ENCODE data around the gene CHST15.

The CHST15 gene

DNA sequence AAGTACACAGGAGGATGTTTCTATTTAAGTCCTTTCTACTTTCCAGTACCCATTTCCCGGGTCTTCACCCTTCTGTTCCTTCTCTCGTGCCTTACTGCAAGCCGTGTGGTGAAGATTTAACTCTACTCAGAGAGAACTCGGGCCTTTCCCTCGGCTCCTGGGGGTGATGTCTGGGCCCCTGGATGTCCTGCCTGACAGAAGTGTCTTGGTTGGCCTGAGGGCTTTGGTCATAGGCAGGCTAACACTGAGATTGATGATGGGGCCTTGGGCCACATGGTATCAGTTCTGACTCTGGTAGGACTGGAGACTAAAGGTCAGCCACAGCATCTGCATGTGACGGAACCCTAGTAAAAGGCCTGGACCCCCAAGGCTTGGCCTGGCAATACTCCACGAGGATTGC, 80.4 kb downstream of the CHST15 start:
- TF ChIP-seq GATA3 (IDR thresholded peaks at IDR 0.05; ENCODE audit: low read depth, low read length): no peak
- TF ChIP-seq GATA2 (IDR thresholded peaks at IDR 0.05; ENCODE audit: low read depth, low read length): no peak

DNA sequence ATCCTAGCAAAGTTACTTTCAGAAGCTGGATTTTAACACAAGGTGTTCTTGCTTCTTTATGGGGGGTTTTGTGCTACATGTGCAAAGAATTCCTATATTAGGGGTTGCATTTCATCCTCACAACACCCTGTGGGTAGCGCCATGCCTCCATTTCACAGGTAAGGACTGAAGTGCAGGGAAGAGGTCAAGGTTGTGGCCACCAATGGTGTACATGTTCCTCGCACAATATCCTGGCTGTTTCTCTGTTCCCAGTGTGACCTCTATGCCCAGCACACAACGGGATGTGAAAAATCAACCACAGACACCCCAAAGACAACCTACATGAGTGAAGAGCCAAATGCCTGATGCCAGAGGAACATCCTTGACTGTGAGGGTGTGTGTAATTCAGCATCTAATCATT, 80.8 kb downstream of the CHST15 start:
- TF ChIP-seq GATA3 (IDR thresholded peaks at IDR 0.05; ENCODE audit: low read depth, low read length) (no peak), GATA2 (IDR thresholded peaks at IDR 0.05; ENCODE audit: low read depth, low read length) (no peak)

DNA sequence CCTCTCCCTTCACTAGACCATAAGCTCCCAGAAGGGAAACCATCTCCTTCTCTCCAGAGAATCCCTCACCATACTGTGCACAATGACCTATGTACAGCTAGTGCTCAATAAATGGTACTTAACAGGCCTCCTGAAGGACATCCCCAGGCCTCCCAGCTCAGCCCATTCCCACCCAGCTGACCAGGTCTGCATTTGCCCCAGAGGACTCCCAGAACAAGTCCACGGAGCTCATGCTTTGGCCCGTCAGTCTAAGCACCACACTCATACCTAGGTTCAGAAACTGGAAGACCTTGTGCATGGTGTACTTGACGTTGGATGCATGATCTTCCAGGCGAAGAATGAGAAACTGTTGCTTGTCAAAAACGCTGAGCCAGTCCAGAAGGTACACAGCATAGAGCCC, 81.3 kb downstream of the CHST15 start:
- TF ChIP-seq GATA3 (IDR thresholded peaks at IDR 0.05; ENCODE audit: low read depth, low read length) (no peak), GATA2 (IDR thresholded peaks at IDR 0.05; ENCODE audit: low read depth, low read length) (no peak)

DNA sequence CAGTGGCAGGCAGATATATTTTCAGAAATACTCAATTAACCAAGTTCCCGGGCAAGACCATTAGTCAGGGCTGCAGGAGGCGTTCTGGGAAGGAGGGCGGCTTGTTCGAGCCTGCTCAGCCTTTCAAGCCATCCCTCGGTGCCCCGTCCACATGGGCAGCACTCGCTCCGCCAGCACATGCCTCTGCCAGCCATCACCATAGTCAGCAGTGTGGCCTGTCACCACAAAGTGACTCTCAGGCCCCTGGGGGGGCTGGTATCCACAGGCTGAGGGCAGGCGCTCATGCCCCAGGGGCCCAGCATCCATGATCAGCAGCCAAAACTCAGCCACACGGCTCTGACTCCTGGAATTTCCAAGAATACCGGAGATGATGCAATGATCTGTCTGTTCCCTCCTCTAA, 81.9 kb downstream of the CHST15 start:
- TF ChIP-seq GATA3 (IDR thresholded peaks at IDR 0.05; ENCODE audit: low read depth, low read length): no peak
- TF ChIP-seq GATA2 (IDR thresholded peaks at IDR 0.05; ENCODE audit: low read depth, low read length): no peak

DNA sequence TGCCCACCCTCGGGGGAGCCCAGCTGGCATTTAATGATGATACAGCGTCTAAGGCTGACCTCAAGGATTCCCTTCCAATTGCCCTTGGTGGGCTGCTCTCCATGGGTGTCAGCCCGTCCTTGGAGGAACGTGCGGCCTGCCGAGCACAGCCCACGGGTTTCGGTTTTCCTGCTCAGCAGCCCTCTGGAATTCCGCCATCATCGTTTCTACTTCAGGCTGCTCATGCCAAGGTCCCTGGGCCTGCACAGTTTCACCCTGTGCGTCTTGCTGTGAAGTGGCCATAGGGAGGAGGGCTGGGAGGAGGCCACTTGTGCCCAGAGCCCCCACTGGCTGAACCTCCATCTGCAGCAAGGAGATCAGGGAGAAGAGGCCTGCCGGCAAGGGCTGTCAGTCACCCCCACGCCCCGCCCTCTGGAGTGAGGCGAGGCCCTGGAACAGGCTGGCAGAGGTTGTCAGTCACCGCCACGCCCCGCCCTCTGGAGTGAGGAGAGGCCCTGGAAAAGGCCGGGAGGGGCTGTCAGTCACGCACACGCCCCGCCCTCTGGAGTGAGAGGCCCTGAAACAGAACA, 82.8 kb downstream of the CHST15 start:
- no peak for TF ChIP-seq GATA2 (IDR thresholded peaks at IDR 0.05; ENCODE audit: low read depth, low read length)
- TF ChIP-seq GATA3 (IDR thresholded peaks at IDR 0.05; ENCODE audit: low read depth, low read length): no peak

DNA sequence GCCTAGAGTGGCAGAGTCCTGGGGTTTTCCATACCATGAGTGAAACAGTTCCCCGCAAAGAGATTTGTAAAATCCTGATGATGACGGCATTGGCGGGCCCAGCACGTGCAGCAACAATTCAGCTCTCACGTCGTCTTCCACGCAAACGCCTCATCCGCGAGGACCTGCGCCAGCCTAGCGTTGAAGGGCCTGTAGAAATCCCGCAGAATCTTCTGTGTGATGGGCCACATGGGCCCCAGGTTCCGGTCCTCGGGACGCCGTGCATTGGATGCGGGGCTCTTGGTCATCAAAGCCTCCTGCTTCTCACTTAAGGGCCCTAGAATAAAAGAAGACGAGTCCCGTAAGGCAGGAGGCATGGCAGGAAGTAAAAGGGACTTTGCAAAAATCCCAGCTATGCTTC, 83.4 kb downstream of the CHST15 start:
- TF ChIP-seq GATA3 (IDR thresholded peaks at IDR 0.05; ENCODE audit: low read depth, low read length) (no peak), GATA2 (IDR thresholded peaks at IDR 0.05; ENCODE audit: low read depth, low read length) (no peak)

DNA sequence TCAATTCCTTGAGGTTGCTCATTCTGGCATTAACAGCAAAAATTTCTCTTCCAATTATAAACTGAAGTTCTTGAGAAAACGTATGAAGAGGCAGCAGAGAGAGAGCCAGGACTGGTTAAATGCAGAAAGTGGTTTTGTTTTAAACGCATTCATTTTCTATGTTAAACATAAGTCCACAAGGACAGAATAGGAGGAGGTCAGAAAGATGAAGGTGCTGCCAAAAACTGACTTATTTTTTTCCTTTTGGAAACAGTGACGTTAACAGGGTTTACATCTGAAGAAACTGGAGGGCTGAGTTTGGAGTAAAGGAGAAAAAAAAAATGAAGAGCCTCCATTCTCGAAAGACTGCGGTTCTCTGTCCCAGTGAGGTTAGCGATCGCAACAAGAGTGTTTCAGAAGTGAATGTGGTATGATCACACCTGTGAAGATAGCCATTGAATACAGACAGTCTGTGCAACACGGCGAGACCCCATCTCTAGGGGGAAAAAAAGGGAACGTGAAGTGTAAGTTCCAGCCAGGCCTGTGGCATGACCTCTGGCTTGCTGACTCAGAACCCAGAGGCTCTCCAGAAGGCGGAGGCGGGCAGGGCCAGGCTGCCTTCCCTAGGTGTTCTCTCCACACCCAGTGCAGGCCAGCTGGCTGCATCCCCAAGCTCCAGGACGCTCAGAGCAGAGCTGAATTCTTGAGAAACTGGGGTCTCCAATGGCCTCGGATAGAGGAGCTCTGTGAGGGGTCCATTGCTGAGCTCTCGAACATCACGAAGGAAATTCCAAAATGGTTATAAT, 84.0 kb downstream of the CHST15 start:
- TF ChIP-seq GATA3 (IDR thresholded peaks at IDR 0.05; ENCODE audit: low read depth, low read length) (no peak), GATA2 (IDR thresholded peaks at IDR 0.05; ENCODE audit: low read depth, low read length) (no peak)

DNA sequence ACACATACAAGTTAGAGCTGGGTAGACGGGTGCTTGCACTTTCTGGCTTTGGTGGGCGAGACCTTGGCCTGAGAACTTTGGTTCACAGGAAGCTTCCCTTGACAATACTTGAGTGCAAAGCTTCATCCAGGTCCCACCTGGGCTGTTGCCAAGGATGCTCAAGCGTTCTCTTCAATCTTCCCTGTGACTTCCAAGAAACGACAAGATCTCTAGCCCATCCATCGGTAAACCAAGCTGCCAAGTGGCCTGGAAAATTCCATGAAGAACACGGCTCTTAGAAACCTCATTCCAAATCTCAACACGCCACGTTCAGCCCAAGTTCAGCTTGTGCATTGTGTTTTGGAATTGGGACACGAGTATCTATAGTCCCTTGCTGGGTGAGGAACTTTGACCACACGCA, 84.7 kb downstream of the CHST15 start:
- no peak for TF ChIP-seq GATA2 (IDR thresholded peaks at IDR 0.05; ENCODE audit: low read depth, low read length)
- TF ChIP-seq GATA3 (IDR thresholded peaks at IDR 0.05; ENCODE audit: low read depth, low read length): no peak

DNA sequence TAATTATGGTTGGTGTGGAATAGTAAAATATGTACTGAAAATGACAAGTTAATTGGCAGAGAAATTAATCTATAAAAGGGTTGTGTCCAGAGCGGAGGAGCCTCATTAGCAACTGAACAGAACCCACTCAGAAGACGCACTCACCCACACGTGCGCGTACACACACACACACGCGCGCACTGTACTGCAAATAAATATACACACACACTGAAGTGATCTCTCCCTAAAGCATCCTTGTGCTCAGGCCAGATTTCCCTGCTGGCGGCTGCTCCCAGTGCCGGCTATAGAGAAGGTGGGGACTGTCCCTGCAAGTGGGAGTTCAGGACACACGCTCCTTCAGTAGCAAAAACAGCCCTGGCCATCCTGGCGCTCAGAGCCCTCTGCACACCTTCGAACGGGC, 85.2 kb downstream of the CHST15 start:
- TF ChIP-seq GATA3 (IDR thresholded peaks at IDR 0.05; ENCODE audit: low read depth, low read length) (no peak), GATA2 (IDR thresholded peaks at IDR 0.05; ENCODE audit: low read depth, low read length) (no peak)

DNA sequence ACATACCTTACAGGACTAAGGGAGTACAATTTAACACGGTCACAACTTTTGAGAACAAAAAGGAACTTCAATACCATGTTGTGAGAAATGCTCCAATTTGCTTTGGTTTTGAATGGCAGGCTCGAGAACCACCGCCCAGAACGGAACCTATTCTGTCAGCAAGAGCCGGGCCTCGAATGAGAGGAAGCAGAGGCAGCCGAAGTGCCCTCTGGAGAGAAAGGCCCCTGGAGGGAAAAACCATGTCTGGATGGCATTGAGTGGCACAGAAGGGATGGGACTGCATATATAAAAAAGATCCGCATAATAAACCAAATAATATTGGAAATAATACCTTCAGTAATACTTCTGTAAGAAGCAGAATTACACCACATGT, 85.6 kb downstream of the CHST15 start:
- TF ChIP-seq GATA2 (IDR thresholded peaks at IDR 0.05; ENCODE audit: low read depth, low read length): no peak
- TF ChIP-seq GATA3 (IDR thresholded peaks at IDR 0.05; ENCODE audit: low read depth, low read length): no peak

DNA sequence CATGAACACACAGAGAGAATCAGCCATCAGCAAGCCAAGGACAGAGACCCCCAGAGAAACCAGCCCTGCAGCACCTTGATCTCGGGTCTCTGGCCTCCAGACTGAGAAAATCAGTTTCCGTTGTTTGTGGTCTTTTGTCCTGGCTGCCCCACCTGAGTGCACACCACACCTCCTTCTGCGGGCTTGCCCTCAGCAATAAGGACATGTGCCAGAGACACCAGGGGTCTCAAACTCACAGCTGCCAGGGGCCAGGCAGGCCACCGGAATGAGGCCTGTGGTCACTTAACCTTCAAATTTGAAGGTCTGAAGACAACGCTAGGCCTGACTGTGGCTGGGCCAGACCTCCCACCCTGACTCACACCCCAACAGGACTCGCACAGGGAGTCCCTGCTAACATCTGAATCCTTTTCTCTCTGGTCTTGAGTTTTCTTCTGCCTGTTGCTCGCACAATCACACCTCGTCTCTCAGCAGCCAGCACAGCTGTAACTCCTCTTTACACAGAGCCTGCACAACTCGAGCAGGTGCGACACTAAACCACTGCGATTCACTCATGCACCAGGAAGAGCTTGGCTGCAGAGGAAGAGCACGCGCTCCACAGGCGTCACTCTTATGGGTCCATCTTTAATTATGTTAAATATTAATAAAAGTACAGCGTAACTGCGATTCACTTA, 86.2 kb downstream of the CHST15 start:
- no peak for TF ChIP-seq GATA2 (IDR thresholded peaks at IDR 0.05; ENCODE audit: low read depth, low read length)
- no peak for TF ChIP-seq GATA3 (IDR thresholded peaks at IDR 0.05; ENCODE audit: low read depth, low read length)

DNA sequence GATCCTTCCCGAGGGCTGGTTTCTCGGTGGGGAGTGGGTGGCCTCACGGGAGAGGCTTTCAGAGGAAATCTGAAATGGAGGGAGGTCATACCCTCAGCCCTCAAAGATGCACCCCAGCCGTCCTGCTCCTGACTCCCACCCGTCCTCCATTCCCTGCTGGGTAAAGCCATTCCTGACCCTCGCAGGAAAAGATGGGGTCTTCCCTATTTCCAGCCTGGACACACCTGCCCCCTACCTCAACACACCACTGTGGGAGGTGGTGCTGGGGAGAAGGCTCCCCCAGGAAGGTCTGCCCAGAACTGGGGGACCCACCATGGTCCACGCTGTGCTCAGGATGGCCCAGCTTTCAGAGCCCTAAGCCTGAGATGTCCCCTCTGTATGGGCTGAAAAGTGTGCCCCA, 86.9 kb downstream of the CHST15 start:
- TF ChIP-seq GATA3 (IDR thresholded peaks at IDR 0.05; ENCODE audit: low read depth, low read length) (no peak), GATA2 (IDR thresholded peaks at IDR 0.05; ENCODE audit: low read depth, low read length) (no peak)

DNA sequence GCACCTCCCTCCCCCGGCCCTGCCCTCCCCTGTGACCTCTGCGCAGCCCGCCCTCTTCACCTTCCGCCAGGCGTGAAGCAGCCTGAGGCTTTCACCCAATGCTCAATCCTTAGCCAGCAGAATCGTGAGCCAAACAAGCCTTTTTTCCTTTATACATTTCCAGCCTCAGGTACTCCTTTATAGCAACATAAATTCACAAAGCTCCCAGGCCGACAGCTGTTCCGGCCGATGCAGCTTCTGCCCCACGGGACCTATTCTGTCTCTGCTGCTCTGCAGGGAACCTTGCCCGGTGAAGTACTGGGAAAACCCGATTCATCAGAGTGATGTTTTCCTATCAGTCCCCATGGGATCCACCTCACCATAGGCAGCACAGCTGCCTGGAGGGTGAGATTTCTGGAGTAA, 87.4 kb downstream of the CHST15 start:
- TF ChIP-seq GATA2 (IDR thresholded peaks at IDR 0.05; ENCODE audit: low read depth, low read length) (no peak), GATA3 (IDR thresholded peaks at IDR 0.05; ENCODE audit: low read depth, low read length) (no peak)

DNA sequence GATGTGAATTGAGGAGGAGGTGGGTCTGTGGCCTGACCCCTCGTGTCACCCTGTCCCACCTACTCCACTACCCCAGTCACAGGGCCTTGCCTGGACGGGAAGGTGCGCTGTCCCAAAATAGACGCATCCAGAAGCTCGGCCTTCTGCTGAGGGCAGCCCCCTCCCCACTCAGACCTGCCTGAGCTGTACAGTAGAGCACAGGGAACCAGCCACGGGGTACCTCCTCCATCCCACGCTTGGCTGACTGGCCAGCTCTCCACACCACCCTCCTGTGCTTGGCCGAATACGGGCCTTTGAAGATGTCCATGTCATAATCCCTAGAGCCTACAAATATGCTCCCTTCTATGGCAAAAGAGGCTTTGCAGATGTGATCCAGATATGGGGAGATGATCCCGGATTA, 88.3 kb downstream of the CHST15 start:
- TF ChIP-seq GATA3 (IDR thresholded peaks at IDR 0.05; ENCODE audit: low read depth, low read length): no peak
- no peak for TF ChIP-seq GATA2 (IDR thresholded peaks at IDR 0.05; ENCODE audit: low read depth, low read length)

DNA sequence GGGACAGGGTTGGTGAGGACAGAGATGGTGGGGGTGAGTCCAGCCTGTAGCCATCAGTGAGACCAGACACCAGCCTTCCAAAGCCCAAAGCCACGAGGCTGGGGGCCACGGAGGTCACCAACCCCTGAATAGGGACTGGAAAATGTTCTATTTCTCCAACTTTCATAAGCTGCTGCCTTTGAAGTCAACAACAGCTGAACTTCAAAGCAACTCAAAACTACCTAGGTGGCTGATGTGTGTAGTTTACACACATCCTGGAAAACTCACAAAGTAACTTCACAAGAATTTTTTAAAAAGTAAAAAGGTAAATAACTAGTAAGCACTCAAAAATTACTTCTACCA, 88.8 kb downstream of the CHST15 start:
- TF ChIP-seq GATA3 (IDR thresholded peaks at IDR 0.05; ENCODE audit: low read depth, low read length) (no peak), GATA2 (IDR thresholded peaks at IDR 0.05; ENCODE audit: low read depth, low read length) (no peak)
